COLO829 (cell line): ENCODE data around the gene PLEKHA4.
"Not testable (repeated sequence)": the region's sequence is repeated elsewhere in the genome, so short reads cannot be mapped to it uniquely, and the experiment has no call there.

Experiments
- DNase-seq: peaks from one replicate; pipeline ENCODE4 v3.0.0; 2012; ENCODE audit warnings: low spot score

The PLEKHA4 gene

DNA sequence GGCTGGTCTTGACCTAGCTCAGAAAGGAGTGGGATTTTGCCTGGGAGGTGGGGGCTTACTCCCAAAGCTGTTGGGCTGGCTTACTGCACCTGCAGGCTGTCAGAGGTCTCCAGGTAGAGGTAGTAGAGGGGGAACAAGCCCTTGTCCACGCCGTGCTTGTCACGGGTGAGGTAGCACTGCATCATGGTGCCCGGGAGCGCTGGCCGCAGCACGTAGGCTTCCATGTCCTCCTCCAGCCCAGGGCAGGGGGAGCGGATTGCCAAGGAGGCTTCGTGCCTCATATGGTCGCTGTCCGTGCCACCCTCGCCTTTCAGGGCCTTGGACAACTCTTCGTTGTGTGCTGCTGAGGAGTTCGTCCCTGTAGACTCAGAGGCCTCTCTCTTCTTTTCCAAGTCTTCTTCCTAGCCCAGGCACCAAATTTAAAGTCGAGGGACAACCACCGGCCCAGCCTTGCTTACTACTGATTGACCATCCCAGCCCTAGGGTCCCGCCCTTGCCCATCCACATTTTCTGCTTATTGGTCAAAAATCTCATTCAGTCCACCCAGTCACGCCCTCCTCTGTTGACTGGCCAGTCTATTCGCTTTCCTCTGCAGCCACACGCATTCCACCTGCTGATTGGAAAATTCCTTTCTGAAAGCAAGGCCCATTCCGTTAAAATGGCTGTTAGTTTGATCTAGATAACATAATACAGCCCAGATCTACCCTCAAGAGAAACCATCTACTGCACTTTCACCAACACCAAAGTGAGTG, 19.6 kb upstream of the PLEKHA4 start:
- no peak for DNase-seq

DNA sequence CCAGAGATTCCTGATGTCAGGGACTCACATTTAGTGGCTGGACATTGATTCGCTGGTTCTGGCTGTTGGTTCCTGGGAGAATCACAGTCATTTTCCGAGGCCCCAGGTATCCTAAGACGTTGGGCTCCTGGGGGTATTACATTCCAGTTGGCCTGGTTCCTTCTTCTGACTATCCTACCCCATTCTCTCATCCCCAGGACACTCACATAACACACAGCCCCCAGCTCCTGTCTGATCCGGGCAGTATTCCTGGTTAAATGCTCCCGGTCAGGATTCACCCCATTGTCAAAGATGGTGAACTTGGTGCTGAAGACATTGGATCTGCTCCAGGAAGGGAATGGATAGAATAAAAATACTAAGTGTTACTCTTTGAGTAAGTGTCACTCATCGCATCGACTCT, 15.3 kb upstream of the PLEKHA4 start:
- DNase-seq = no peak

DNA sequence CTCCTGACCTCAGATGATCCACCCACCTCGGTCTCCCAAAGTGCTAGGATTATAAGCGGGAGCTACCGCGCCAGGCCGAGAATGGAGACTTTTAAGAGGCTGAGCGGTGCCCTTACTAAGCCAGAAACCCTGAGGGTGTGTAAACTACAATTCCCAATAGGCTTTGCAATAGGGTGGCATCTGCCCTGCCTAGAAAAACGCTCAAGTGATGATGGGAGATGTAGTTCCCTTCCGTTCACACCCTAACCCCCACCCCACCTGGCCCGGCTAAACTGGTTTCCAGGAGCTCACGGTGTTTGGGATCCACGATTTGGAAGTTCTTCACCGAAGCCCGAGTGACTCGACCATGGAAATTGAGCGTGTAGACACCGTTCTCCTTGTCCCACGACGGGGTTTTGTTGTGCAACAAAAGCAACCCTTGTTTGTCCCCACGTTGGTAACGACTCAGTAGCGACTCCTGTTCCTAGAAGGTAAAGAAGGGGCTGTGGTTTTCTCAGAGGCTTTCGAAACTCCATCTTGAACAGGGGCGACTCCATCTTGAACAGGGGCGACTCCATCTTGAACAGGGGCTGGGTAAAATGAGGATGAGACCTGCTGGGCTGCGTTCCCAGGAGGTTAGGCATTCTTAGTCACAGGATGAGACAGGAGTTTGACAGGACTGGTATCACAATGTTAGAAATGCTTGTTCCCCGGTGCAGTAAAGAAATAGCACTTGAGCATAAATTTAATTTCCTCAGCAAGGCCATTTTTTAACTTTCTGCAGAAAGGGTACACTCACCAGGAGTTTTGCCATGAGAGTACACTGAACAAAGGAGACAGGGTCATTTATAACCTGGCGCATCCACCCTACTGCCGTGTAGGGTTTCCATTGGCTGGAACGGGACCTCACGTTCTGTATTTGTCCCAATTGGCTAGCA, 13.6 kb upstream of the PLEKHA4 start:
- DNase-seq = no peak

DNA sequence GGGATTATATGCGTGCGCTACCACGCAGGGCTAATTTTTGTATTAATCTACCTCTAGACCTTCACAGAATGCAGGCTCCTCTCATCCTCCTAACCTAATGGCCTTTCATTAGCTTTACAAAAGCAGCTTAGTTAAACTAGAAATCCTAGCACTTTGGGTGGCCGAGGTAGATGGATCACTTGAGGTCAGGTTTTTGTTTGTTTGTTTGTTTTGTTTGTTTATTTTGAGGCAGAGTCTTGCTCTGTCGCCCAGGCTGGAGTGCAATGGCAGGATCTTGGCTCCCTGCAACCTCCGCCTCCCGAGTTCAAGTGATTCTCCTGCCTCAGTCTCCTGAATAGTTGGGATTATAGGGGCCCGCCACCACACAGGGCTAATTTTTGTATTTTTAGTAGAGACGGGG, 11.3 kb upstream of the PLEKHA4 start:
- not testable (repeated sequence) for DNase-seq

DNA sequence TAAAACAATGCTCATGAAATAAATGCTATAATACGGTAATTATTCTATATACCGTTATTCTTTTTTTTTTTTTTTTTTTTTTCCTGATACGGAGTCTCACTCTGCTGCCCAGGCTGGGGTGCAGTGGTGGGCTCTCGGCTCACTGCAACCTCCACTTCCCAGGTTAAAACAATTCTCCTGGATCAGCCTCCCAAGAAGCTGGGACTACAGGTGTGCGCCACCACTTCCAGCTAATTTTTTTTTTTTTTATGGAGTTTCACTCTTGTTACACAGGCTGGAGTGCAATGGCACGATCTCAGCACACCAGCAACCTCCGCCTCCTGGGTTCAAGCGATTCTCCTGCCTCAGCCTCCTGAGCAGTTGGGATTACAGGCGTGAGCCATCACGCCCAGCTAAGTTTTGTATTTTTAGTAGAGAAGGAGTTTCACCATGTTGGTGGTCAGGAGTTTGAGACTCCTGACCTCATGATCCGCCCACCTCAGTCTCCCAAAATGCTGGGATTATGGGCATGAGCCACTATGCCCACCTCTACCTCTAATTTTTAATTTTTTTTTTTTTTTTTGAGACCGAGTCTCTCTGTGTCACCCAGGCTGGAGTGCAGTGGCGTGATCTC, 10.7 kb upstream of the PLEKHA4 start:
- no peak for DNase-seq

DNA sequence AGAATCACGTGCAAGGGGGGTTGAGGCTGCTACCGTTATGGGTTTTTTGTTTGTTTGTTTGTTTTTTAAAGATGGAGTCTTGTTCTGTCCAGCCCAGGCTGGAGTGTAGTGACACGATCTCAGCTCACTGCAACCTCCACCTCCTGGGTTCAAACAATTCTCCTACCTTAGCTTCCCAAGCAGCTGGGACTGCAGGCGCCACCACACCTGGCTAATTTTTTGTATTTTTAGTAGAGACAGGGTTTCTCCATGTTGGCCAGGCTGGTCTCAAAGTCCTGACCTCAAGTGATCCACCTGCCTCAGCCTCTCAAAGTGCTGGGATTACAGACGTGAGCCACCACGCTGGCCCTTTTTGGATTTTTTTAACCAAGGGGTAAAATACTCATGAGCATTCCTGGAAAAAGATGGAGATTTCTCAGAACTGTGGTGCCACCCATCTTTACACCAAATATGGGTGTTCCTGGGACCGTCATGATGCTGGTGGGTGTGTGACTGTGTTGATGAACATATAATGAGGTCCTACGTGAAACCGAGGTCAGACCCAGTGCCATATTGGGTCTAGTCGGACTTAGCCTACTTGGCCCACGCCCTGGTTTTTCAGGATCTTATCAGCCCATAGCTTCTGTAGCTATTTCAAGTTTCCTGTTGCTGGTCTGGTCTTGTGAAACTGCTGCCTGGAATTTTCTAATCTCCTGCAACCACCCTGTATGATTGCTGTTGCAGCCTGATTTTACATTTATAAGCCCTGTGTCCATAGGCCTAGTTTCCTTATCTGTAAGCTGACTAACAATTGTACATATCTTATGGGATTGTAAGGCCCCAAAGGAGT, 10.0 kb upstream of the PLEKHA4 start:
- DNase-seq = no peak

DNA sequence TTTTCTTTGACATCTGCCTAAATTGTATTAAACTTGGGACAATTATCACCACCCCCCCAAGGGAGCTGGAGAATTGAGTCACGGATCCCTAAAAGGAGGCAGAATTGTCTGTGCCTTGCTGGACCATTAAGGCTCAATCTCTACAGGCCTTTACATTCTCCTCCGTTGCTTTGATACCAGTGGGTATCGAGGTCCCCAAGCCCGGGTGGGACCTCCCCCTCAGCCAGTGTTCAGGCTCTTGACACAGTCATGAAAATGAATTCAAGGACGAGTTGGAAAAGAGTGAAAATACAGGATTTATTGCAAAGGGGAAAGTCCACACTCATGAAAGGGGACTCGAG, 9.4 kb upstream of the PLEKHA4 start:
- no peak for DNase-seq

DNA sequence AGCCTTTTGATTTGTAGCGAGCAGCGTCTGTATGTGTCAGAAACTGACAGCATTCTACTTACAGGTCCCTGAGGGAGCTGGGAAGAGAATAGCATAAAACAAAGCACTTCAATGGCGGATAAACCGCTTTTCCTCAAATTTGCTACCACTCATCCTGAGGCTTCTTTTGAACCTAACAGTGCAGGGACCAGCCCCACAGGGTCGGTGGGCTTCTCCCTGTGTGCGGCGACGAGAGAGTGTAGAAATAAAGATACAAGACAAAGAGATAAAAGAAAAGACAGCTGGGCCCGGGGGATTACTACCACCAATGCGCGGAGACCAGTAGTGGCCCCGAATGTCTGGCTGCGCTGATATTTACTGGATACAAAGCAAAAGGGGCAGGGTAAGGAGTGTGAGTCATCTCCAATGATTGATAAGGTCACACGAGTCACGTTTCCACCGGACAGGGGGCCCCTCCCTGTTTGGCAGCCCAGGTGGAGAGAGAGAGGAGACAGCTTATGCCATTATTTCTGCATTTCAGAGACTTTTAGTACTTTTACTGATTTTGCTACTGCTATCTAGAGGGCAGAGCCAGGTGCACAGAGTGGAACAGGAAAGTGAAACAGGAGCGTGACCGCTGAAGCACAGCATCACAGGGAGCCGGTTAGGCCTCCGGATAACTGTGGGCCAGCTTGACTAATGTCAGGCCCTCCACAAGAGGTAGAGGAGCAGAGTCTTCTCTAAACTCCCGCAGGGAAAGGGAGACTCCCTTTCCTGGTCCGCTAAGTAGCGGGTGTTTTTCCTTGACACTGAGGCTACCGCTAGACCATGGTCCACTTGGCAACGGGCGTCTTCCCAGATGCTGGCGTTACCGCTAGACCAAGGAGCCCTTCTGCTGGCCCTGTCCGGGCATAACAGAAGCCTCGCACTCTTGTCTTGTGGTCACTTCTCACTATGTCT, 7.9 kb upstream of the PLEKHA4 start:
- DNase-seq = not testable (repeated sequence)

DNA sequence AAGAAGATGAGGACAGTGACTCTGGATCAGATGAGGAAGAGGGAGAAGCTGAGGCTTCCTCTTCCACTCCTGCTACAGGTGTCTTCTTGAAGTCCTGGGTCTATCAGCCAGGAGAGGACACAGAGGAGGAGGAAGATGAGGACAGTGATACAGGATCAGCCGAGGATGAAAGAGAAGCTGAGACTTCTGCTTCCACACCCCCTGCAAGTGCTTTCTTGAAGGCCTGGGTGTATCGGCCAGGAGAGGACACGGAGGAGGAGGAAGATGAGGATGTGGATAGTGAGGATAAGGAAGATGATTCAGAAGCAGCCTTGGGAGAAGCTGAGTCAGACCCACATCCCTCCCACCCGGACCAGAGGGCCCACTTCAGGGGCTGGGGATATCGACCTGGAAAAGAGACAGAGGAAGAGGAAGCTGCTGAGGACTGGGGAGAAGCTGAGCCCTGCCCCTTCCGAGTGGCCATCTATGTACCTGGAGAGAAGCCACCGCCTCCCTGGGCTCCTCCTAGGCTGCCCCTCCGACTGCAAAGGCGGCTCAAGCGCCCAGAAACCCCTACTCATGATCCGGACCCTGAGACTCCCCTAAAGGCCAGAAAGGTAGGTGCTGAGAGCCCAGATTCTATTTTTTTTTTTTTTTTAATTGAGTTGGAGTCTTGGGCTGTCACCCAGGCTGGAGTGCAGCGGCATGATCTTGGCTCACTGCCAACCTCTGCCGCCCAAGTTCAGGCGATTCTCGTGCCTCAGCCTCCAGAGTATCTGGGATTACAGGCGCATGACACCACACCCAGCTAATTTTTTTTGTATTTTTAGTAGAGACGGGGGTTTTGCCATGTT, 6.1 kb upstream of the PLEKHA4 start:
- DNase-seq = no peak

DNA sequence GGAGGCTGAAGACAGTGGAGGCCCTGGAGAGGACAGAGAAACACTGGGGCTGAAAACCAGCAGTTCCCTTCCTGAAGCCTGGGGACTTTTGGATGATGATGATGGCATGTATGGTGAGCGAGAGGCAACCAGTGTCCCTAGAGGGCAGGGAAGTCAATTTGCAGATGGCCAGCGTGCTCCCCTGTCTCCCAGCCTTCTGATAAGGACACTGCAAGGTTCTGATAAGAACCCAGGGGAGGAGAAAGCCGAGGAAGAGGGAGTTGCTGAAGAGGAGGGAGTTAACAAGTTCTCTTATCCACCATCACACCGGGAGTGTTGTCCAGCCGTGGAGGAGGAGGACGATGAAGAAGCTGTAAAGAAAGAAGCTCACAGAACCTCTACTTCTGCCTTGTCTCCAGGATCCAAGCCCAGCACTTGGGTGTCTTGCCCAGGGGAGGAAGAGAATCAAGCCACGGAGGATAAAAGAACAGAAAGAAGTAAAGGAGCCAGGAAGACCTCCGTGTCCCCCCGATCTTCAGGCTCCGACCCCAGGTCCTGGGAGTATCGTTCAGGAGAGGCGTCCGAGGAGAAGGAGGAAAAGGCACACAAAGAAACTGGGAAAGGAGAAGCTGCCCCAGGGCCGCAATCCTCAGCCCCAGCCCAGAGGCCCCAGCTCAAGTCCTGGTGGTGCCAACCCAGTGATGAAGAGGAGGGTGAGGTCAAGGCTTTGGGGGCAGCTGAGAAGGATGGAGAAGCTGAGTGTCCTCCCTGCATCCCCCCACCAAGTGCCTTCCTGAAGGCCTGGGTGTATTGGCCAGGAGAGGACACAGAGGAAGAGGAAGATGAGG, 5.3 kb upstream of the PLEKHA4 start:
- no peak for DNase-seq

DNA sequence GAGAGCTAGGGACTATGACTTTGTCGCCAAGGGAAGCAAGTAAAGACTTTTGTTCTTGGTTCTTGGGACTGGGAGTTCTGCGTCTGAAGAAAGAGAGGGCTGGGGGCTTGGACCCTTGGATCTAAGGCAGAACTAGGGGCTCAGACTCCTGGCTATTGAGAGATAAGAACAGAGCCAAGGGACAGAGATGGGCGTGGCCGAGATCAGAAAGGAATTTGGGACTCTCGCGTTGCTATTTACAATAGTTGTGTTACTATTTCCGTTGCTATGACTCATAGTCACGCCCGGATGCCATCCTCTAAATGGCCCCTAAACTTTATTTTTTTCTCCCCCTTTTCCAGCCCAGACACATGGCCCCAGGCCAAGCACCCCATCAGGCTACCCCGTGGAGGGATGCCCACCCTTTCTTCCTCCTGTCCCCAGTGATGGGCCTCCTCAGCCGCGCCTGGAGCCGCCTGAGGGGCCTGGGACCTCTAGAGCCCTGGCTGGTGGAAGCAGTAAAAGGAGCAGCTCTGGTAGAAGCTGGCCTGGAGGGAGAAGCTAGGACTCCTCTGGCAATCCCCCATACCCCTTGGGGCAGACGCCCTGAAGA, 4.6 kb upstream of the PLEKHA4 start:
- peak; percentile 98 for DNase-seq

DNA sequence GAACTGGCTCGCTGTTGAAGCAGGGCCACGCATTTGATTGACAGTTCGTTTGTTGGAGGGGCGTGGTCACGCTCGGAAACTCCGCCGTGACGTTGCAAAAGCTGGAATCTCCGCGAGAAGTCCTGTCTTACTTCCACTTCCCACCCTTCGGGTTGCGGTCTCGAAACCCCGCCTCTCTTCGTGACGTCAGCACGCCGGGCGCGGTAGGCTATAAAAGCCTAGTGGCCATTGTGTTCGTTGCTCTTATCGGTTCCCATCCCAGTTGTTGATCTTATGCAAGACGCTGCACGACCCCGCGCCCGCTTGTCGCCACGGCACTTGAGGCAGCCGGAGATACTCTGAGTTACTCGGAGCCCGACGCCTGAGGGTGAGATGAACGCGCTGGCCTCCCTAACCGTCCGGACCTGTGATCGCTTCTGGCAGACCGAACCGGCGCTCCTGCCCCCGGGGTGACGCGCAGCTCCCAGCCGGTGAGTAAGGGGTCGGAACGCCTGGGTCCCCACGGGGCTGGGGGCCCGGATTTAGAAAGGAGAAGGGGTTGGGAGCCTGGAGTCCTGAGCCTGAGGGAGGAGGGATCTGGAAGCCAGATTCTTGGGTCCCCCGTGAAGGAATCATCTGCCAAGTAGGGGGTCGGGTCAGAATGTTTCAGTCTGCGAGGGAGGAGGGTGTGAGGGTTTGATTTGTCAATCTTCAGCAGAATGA, 3.9 kb upstream of the PLEKHA4 start, which contains the start of gene PPP1R15A:
PPP1R15A (plus strand) TSS at position 240 of the 702 bp plus-strand sequence. CDS start 813 bp downstream, outside the sequence.
- peak; percentile 100 for DNase-seq

DNA sequence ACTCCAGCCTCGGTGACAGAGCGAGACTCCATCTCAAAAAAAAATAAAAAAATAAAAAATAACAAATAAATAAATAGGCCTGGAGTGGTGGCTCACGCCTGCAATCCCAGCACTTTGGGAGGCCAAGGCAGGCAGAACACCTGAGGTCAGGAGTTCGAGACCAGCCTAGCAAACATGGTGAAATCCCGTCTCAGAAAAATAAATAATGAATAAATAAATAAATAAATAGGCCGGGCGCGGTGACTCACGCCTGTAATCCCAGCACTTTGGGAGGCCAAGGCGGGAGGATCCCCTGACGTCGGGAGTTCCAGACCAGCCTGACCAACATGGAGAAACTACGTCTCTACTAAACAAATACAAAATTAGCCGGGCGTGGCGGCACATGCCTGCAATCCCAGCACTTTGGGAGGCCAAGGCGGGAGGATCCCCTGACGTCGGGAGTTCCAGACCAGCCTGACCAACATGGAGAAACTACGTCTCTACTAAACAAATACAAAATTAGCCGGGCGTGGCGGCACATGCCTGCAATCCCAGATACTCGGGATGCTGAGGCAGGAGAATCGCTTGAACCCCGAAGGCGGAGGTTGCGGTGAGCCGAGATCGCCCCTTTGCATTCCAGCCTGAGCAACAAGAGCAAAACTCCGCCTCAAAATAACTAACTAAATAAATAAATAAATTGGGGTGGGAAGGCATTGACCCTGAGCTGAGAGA, 3.2 kb upstream of the PLEKHA4 start:
- not testable (repeated sequence) for DNase-seq

DNA sequence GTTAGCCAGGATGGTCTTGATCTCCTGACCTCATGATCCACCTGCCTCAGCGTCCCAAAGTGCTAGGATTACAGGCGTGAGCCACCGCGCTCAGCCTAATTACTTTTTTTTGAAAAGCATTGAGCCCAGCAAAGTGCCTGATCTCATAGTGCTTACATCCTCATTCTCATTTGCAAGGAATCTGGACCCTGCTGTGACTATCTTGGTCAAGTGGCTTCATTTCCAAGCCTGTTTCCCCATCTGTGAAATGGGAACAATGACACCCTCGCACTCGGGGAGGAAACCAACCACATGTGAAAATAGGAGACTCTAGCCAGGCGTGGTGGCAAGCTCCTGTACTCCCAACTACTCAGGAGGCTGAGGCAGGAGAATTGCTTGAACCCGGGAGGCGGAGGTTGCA, 1.6 kb upstream of the PLEKHA4 start:
- no peak for DNase-seq

DNA sequence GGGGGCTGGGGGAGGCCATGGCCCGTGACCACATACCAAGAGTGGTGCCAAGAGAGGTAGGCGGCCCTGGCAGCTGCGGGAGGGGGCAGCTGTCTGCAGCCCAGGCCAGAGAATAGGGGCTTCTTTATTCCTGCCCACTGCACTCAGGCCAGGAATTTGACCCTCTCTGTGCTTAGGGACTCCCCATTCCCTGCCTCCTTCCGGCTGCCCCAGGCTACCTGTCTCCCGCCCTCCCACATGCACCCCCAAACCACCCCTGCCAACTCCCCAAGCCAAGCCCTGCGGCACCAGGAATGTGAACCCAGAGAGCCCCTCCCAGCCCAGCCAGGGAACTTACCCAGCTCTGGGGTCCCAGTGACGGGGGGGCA, 687 bp downstream of the PLEKHA4 start:
- DNase-seq = peak; percentile 28

DNA sequence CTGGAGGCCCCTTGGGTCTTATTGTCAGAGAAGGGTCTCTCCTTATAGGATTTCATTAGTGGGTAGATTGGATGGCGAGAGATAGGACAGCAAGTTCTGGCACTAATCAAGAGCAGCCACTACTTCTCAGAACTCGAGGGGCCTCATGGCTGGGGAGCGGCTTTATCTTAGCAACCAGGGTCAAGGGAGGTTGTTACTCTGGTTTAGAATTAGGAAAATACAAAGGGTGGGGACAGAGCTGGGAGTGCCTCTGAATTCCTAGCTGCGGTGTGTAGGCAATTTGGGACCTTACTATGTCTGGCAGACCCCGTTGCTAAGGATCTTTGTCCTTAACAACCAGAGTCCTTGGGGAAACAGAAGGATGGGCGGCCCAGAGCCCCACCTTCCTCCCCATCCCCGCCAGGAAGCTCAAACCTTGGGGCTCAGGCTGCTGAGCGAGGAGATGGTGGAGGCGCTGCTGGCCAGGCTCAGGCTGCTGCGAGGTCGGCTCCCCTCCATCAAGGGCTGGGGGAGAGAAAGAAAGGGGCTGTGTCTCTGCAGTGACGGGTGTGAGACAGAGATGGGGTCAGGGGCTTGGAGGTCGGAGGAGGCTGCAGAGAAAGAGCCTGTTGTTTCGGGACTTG, 1.2 kb downstream of the PLEKHA4 start:
- DNase-seq = peak; percentile 17

DNA sequence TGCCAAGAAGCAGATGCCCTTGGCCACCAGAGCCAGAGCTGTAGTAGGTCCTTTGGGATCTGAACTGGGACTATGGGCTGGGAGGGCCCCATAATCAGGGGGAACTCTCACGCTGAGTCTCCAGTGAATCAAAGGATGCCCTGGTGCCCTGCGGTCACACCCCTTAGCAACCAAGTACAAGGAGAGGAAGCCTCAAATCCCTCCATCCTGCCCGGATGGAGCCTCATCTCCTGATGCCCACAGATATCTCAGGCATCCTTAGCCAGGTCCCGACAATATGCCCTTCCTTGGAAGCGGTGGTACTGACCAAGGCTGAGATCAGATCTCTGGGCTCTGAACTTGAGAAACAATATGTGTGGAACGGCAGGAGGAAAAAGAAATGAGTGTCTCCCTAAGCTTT, 1.7 kb downstream of the PLEKHA4 start:
- peak; percentile 13 for DNase-seq
